ENCODE results near the gene ZNF599. TPM values are rescaled to one million over a fixed set of nuclear protein-coding genes. Genes with fewer than 3 reads are reported as not detected.

The ZNF599 gene
- total RNA-seq, 2 experiments from 2014 or later = 4.1 to 4.9 TPM

- Mint-ChIP-seq H3K27me3 (no peaks in the 10 kb centered on the region), H3K4me1 (peaks cover 26% of the 10 kb centered on the region), H3K36me3 (ENCODE audit: low read depth) (peaks cover 12% of the 10 kb centered on the region), H3K27ac (no peak overlapping the region), H3K4me3 (no peak overlapping the region), H3K9me3 (peaks cover 8% of the 10 kb centered on the region)
- no peak for DNase-seq
- ChIA-PET POLR2A (interaction anchor here (0.7 to 1.9 kb wide), 2 partner anchors 40 to 55 kb away, joined by 3 to 21 read pairs; partner anchors contain the start of genes SCGB2B2 and ZNF302), CTCF (interaction anchor here (2.5 kb wide), 1 partner anchor 55 kb away, joined by 11 read pairs; the partner anchor contains the start of genes SCGB2B2 and ZNF302)
Observed at GRCh38 chr19:34732612-34733211, 40.3 kb downstream of the ZNF599 start.

DNA sequence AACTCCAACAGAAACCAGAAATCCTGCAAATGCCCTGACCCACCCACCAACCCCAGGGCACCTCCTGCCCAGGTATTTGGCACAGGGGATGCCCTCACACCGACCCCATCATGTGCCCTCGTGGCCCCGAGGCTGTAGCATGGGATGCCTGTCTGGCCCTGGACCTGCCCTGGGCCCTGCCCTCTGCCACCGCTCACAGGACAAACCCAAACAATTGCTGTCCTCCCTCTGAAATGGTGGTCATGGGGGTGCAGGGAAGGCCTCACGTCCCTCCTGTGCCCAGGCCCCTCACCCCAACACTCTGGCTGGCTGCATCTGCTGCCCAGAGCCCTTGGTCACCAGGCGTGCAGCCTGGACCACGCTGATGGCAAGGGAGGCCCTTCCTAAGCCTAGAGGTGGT lies 41.1 kb downstream of the ZNF599 start:
- H3K27me3 Mint-ChIP-seq = no peaks in the 10 kb centered on the region
- ChIA-PET CTCF (no interaction called here), POLR2A (interaction anchor here (1.9 kb wide), 1 partner anchor 54 kb away, joined by 21 read pairs; the partner anchor contains the start of genes SCGB2B2 and ZNF302)
- H3K9me3 Mint-ChIP-seq = peaks cover 8% of the 10 kb centered on the region
- H3K4me3 Mint-ChIP-seq = peak overlapping the region; percentile 10
- H3K4me1 Mint-ChIP-seq = peaks cover 26% of the 10 kb centered on the region
- H3K27ac Mint-ChIP-seq = no peak overlapping the region
- no peak for DNase-seq
- H3K36me3 Mint-ChIP-seq (ENCODE audit: low read depth) = peaks cover 12% of the 10 kb centered on the region

GRCh38 chr19:34731019-34731829 lies 41.8 kb downstream of the ZNF599 start:
- peak overlapping the region; percentile 10 for H3K4me3 Mint-ChIP-seq
- CTCF ChIA-PET = no interaction called here
- peaks cover 26% of the 10 kb centered on the region for H3K4me1 Mint-ChIP-seq
- peaks cover 3% of the 10 kb centered on the region for H3K27me3 Mint-ChIP-seq
- peaks cover 12% of the 10 kb centered on the region for H3K36me3 Mint-ChIP-seq (ENCODE audit: low read depth)
- POLR2A ChIA-PET = no interaction called here
- no peak for DNase-seq
- H3K9me3 Mint-ChIP-seq = peaks cover 8% of the 10 kb centered on the region
- no peak overlapping the region for H3K27ac Mint-ChIP-seq

DNA sequence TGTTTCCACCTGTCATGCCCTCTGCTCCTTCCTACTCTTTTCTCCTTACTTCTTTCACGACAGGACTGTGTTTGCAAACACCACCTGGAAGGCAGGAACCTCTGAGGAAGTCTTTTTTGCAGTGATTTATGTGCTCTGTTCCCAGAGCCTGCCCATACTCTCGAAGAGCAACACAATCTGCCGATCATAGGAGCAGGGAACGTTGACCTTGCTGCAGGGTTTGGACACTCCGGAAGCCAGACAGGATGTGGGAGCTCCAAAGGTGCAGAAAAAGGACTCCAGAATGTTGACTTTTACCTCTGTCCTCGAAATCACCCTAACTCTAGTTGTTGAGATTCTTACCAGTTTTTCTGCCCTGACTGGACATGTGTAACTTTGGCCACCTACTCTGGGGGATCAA lies 47.6 kb downstream of the ZNF599 start:
- Mint-ChIP-seq H3K27me3 (peaks cover 5% of the 10 kb centered on the region), H3K36me3 (ENCODE audit: low read depth) (no peaks in the 10 kb centered on the region), H3K9me3 (no peaks in the 10 kb centered on the region), H3K4me1 (no peaks in the 10 kb centered on the region), H3K27ac (no peak overlapping the region), H3K4me3 (no peak overlapping the region)
- POLR2A ChIA-PET = no interaction called here
- no peak for DNase-seq
- CTCF ChIA-PET = no interaction called here

- POLR2A ChIA-PET = no interaction called here
- H3K4me3 Mint-ChIP-seq = no peak overlapping the region
- CTCF ChIA-PET = no interaction called here
Observed at GRCh38 chr19:34722353-34722752, 50.7 kb downstream of the ZNF599 start.

GRCh38 chr19:34715357-34715756 lies 57.7 kb downstream of the ZNF599 start:
- ChIA-PET POLR2A (no interaction called here), CTCF (no interaction called here)
- DNase-seq = no peak
- no peak overlapping the region for H3K4me3 Mint-ChIP-seq
- no peak overlapping the region for H3K27ac Mint-ChIP-seq
- H3K4me1 Mint-ChIP-seq = no peaks in the 10 kb centered on the region
- peaks cover 21% of the 10 kb centered on the region for H3K9me3 Mint-ChIP-seq
- H3K27me3 Mint-ChIP-seq = peaks cover 11% of the 10 kb centered on the region
- peaks cover 12% of the 10 kb centered on the region for H3K36me3 Mint-ChIP-seq (ENCODE audit: low read depth)

More at GRCh38 chr19:34722353-34722752, 50.7 kb downstream of the ZNF599 start:
- no peak for DNase-seq
- no peak overlapping the region for H3K27ac Mint-ChIP-seq
- H3K9me3 Mint-ChIP-seq = no peaks in the 10 kb centered on the region
- peaks cover 10% of the 10 kb centered on the region for H3K27me3 Mint-ChIP-seq
- H3K36me3 Mint-ChIP-seq (ENCODE audit: low read depth) = no peaks in the 10 kb centered on the region
- H3K4me1 Mint-ChIP-seq = no peaks in the 10 kb centered on the region

GRCh38 chr19:34713262-34713637 lies 59.8 kb downstream of the ZNF599 start:
- H3K36me3 Mint-ChIP-seq (ENCODE audit: low read depth) = peaks cover 12% of the 10 kb centered on the region
- no peak overlapping the region for H3K27ac Mint-ChIP-seq
- no peaks in the 10 kb centered on the region for H3K4me1 Mint-ChIP-seq
- ChIA-PET CTCF (interaction anchor here (0.6 to 4.5 kb wide), 4 partner anchors 21 to 213 kb away, joined by 3 to 62 read pairs (median 5); partner anchors contain the start of gene ZNF181), POLR2A (no interaction called here)
- H3K27me3 Mint-ChIP-seq = peaks cover 11% of the 10 kb centered on the region
- no peak overlapping the region for H3K4me3 Mint-ChIP-seq
- no peak for DNase-seq
- H3K9me3 Mint-ChIP-seq = peaks cover 21% of the 10 kb centered on the region

- Mint-ChIP-seq H3K4me3 (no peak overlapping the region), H3K36me3 (ENCODE audit: low read depth) (peaks cover 12% of the 10 kb centered on the region), H3K9me3 (peaks cover 21% of the 10 kb centered on the region), H3K27ac (no peak overlapping the region), H3K27me3 (peaks cover 8% of the 10 kb centered on the region), H3K4me1 (no peaks in the 10 kb centered on the region)
- ChIA-PET POLR2A (no interaction called here), CTCF (interaction anchor here (0.6 to 4.5 kb wide), 6 partner anchors 21 to 632 kb away, joined by 3 to 62 read pairs (median 4); partner anchors contain the start of gene ZNF181)
- peak; percentile 57 for DNase-seq
Observed at GRCh38 chr19:34712395-34713261, 60.4 kb downstream of the ZNF599 start.

GRCh38 chr19:34711890-34712289 lies 61.1 kb downstream of the ZNF599 start:
- Mint-ChIP-seq H3K9me3 (peaks cover 19% of the 10 kb centered on the region), H3K27me3 (peaks cover 6% of the 10 kb centered on the region), H3K4me1 (no peaks in the 10 kb centered on the region), H3K27ac (no peak overlapping the region), H3K36me3 (ENCODE audit: low read depth) (peaks cover 12% of the 10 kb centered on the region), H3K4me3 (no peak overlapping the region)
- POLR2A ChIA-PET = no interaction called here
- CTCF ChIA-PET = interaction anchor here (0.7 to 4.5 kb wide), 3 partner anchors 72 to 393 kb away, joined by 4 to 62 read pairs (median 7); no protein-coding TSS in a partner anchor
- DNase-seq = no peak

Other genes starting within 250 kb of the ZNF599 start
- gene SCGB2B2, start 96.1 kb downstream of the ZNF599 start, total RNA-seq = under 1 TPM; 0.40 to 0.58 TPM
- 10 to 100 TPM; 18.4 to 20.3 TPM for gene ZNF302, start 95.5 kb downstream of the ZNF599 start, total RNA-seq
- 1 to 10 TPM; 4.2 to 4.7 TPM for gene ZNF181, start 39.0 kb downstream of the ZNF599 start, total RNA-seq
- 1 to 10 TPM; 2.8 to 3.1 TPM for gene ZNF30, start 153.7 kb upstream of the ZNF599 start, total RNA-seq
- gene ZNF792, start 191.0 kb upstream of the ZNF599 start, total RNA-seq = 10 to 100 TPM; 18.3 to 18.9 TPM
- 100 to 1,000 TPM in 1 of 2 experiments, 10 to 100 TPM in 1; 98.2 to 106 TPM for gene GRAMD1A, start 227.1 kb upstream of the ZNF599 start, total RNA-seq